HG02973 (cell line): ENCODE measurements around the gene LOXL4.

ENCODE experiments used
- ATAC-seq: cut with Tn5 transposase; IDR thresholded peaks from one replicate; pipeline ENCODE4 v1.9.1; 2021; ENCODE audit warnings: moderate library complexity; ENCODE audit not compliant: unreplicated experiment

LOXL4 gene

GRCh38 chr10:98265403-98266378, 2.3 kb downstream of the LOXL4 start:
- ATAC-seq: no peak

GRCh38 chr10:98264378-98265065, 3.5 kb downstream of the LOXL4 start:
- ATAC-seq: no peak

- no peak for ATAC-seq
Observed at GRCh38 chr10:98263088-98263487, 4.9 kb downstream of the LOXL4 start.

GRCh38 chr10:98262571-98262970, 5.4 kb downstream of the LOXL4 start:
- no peak for ATAC-seq

GRCh38 chr10:98261436-98262277, 6.3 kb downstream of the LOXL4 start:
- ATAC-seq: no peak

- no peak for ATAC-seq
Observed at GRCh38 chr10:98260752-98261151, 7.2 kb downstream of the LOXL4 start.

GRCh38 chr10:98260350-98260749, 7.6 kb downstream of the LOXL4 start:
- ATAC-seq: no peak

GRCh38 chr10:98259606-98260315, 8.2 kb downstream of the LOXL4 start:
- no peak for ATAC-seq

- ATAC-seq: no peak
Observed at GRCh38 chr10:98258683-98259454, 9.1 kb downstream of the LOXL4 start.

- no peak for ATAC-seq
Observed at GRCh38 chr10:98257961-98258360, 10.0 kb downstream of the LOXL4 start.

GRCh38 chr10:98257198-98257597, 10.8 kb downstream of the LOXL4 start:
- no peak for ATAC-seq

- ATAC-seq: no peak
Observed at GRCh38 chr10:98256692-98257091, 11.3 kb downstream of the LOXL4 start.

GRCh38 chr10:98255146-98255877, 12.7 kb downstream of the LOXL4 start:
- ATAC-seq: no peak

GRCh38 chr10:98254234-98254974, 13.6 kb downstream of the LOXL4 start:
- no peak for ATAC-seq

- no peak for ATAC-seq
Observed at GRCh38 chr10:98253499-98253898, 14.5 kb downstream of the LOXL4 start.

- ATAC-seq: no peak
Observed at GRCh38 chr10:98252464-98252863, 15.5 kb downstream of the LOXL4 start.

- ATAC-seq: no peak
Observed at GRCh38 chr10:98251399-98251798, 16.6 kb downstream of the LOXL4 start.

GRCh38 chr10:98249134-98249533, 18.9 kb downstream of the LOXL4 start:
- ATAC-seq: no peak
